ENCODE results near the gene OR2AJ1. TPM values are rescaled to one million over a fixed set of nuclear protein-coding genes. Genes with fewer than 3 reads are reported as not detected.
"Not testable (repeated sequence)": the region's sequence is repeated elsewhere in the genome, so short reads cannot be mapped to it uniquely, and the experiment has no call there.

OR2AJ1 gene
- total RNA-seq, 8 experiments from 2014 or later = 0.21 to 0.24 TPM; not detected in 6

DNA sequence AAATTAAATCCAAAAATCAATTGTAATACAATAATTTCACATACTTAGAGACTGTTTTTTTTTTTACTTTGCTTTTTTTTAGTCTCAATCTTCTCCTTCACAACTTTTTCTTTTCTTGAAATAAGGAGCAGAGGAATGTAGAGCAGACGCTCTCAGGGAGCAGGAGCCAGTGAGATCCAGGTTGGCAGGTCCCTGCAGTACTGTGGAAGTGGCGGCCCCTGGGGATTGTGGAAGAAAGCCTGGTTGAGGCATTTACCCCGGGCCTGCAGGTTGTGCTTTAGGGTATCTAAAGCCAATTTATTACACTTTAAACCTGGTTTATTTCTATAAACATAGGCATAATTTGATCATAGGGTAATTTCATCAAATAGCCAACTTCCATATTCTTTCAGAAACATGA, 748 bp upstream of the OR2AJ1 start:
- H3K27ac ChIP-seq = no peak overlapping the region
- in situ Hi-C loops (cut with MboI; ENCODE audit: low pct_unique_long_range_greater_than_20kb in 2 of 9, low sequenced_read_pairs in 9 of 9, unreplicated experiment in 9 of 9) = no loop called here
- H3K4me1 ChIP-seq (replicated peaks in 1 of 2) = no peaks in the 10 kb centered on the region
- WGBS, 10 experiments = 7 to 67% (median 47%) methylated on average over 1 to 3 of the region's 3 CpGs; no CpG with 5 or more reads in 1 of the 10 experiments
- no peak overlapping the region for H3K4me3 ChIP-seq
- no peak for ATAC-seq (replicated peaks in 6 of 8)

DNA sequence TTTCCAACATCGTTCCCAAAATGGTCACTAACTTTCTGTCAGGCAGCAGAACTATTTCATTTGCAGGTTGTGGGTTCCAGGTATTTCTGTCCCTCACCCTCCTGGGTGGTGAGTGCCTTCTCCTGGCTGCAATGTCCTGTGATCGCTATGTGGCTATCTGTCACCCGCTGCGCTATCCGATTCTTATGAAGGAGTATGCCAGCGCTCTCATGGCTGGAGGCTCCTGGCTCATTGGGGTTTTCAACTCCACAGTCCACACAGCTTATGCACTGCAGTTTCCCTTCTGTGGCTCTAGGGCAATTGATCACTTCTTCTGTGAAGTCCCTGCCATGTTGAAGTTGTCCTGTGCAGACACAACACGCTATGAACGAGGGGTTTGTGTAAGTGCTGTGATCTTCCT, 9.3 kb downstream of the OR2AJ1 start:
- in situ Hi-C loops (cut with MboI; ENCODE audit: low pct_unique_long_range_greater_than_20kb in 2 of 9, low sequenced_read_pairs in 9 of 9, unreplicated experiment in 9 of 9) = no loop called here
- no peak for ATAC-seq (replicated peaks in 6 of 8)
- H3K4me3 ChIP-seq = no peak overlapping the region
- 0 to 94% (median 83%) methylated on average over 1 to 8 of the region's 8 CpGs; no CpG with 5 or more reads in 1 of the 10 experiments for WGBS, 10 experiments
- no peak overlapping the region for H3K27ac ChIP-seq
- no peaks in the 10 kb centered on the region for H3K4me1 ChIP-seq (replicated peaks in 1 of 2)

GRCh38 chr1:247935781-247936180, 11.1 kb downstream of the OR2AJ1 start:
- Histone ChIP-seq H3K27ac (no peak overlapping the region), H3K4me3 (no peak overlapping the region), H3K4me1 (replicated peaks in 1 of 2) (no peaks in the 10 kb centered on the region)
- WGBS, 10 experiments = 50 to 95% (median 81%) methylated on average over 2 to 7 of the region's 9 CpGs; no CpG with 5 or more reads in 5 of the 10 experiments
- no peak for ATAC-seq (replicated peaks in 6 of 8)
- in situ Hi-C loops (cut with MboI; ENCODE audit: low pct_unique_long_range_greater_than_20kb in 2 of 9, low sequenced_read_pairs in 9 of 9, unreplicated experiment in 9 of 9) = no loop called here

DNA sequence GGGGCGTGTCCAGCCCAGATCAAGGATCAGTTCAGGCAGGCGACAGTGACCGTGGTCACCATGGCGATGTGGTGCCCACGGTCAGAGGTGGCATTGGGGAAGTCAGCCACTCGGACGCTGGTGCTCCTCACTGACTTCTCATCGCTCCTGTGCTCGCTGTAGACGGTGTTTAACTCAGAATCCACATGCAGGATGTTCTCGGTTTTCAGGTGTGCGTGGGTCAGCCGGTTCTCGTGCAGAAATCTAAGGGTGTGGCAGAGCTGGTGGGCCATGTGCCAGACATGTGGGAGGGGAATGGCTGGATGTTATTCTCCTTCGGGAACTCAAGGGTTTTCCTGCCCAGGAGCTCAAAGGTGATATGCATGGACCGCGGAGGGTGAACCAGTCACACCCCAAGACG, 11.7 kb downstream of the OR2AJ1 start:
- H3K27ac ChIP-seq = no peak overlapping the region
- in situ Hi-C loops (cut with MboI; ENCODE audit: low pct_unique_long_range_greater_than_20kb in 2 of 9, low sequenced_read_pairs in 9 of 9, unreplicated experiment in 9 of 9) = no loop called here
- WGBS, 10 experiments = 17 to 100% (median 85%) methylated on average over 1 to 16 of the region's 18 CpGs; no CpG with 5 or more reads in 3 of the 10 experiments
- H3K4me1 ChIP-seq (replicated peaks in 1 of 2) = no peaks in the 10 kb centered on the region
- H3K4me3 ChIP-seq = no peak overlapping the region
- ATAC-seq (replicated peaks in 6 of 8) = no peak

- in situ Hi-C loops (cut with MboI; ENCODE audit: low pct_unique_long_range_greater_than_20kb in 2 of 9, low sequenced_read_pairs in 9 of 9, unreplicated experiment in 9 of 9); H3K27ac ChIP-seq; H3K4me1 ChIP-seq (replicated peaks in 1 of 2): not testable (repeated sequence)
- WGBS, 10 experiments = 0 to 40% (median 9%) methylated on average over 1 to 31 of the region's 44 CpGs; no CpG with 5 or more reads in 3 of the 10 experiments
- ATAC-seq (replicated peaks in 6 of 8) = peak; percentile 26 to 99 (median 90)
- H3K4me3 ChIP-seq = peak overlapping the region; percentile 20 to 38 (median 32)
These were observed 12.5 kb downstream of the OR2AJ1 start for GRCh38 chr1:247936965-247937734.

DNA sequence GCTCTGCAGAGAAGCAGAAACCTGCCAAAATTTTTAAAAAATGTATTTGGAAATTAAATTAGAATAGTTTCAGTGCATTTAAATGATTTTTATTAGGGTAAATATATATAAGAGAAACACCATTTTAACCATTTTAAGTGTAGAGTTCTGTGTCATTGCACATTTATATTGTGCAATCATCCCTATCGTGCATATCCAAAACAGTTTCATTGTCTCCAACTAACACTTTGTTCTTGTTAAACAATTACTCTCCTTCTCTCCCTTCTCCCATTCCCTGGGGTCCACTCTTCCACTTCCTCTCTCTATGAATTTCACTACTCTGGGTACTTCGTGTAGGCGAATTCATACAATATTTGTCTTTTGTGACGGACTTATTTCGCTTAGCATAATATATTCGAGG, 17.9 kb downstream of the OR2AJ1 start:
- no peak overlapping the region for H3K4me3 ChIP-seq
- H3K4me1 ChIP-seq (replicated peaks in 1 of 2) = no peaks in the 10 kb centered on the region
- H3K27ac ChIP-seq = no peak overlapping the region
- ATAC-seq (replicated peaks in 6 of 8) = no peak
- in situ Hi-C loops (cut with MboI; ENCODE audit: low pct_unique_long_range_greater_than_20kb in 2 of 9, low sequenced_read_pairs in 9 of 9, unreplicated experiment in 9 of 9) = no loop called here
- WGBS, 10 experiments = 21 to 77% (median 57%) methylated on average over 3 to 6 of the region's 6 CpGs

GRCh38 chr1:247948558-247948957, 23.9 kb downstream of the OR2AJ1 start, which contains the start of gene OR2L8:
TSS of gene OR2L8 (plus strand) at chr1:247948858. CDS start at chr1:247948858, 0 bp downstream.
- Histone ChIP-seq H3K27ac (no peak within 1 kb of the TSS), H3K4me3 (no peak within 1 kb of the TSS), H3K4me1 (replicated peaks in 1 of 2) (no peaks in the 10 kb centered on the region)
- in situ Hi-C loops (cut with MboI; ENCODE audit: low pct_unique_long_range_greater_than_20kb in 2 of 9, low sequenced_read_pairs in 9 of 9, unreplicated experiment in 9 of 9) = no loop called here
- 6 to 92% (median 64%) methylated on average over 1 to 3 of the region's 3 CpGs for WGBS, 10 experiments
- ATAC-seq (replicated peaks in 6 of 8) = no peak

DNA sequence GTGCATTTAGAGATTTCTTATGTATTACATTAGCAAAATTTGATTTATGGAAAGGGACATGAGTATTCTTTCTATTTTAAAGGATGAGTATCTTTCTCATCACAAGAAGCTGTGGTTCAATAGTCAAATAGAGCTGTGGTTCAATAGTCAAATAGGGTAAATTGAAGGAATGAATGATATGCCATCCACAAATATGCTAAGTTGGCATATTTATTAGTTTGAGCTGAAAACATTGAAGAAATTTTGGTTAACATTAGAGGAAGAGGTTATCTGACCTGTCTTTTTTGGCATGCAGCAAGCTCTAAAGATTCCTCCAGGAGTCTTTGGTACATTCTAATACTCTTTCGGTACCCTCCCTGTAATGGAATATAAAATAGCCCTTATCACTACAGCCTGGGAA, 28.7 kb downstream of the OR2AJ1 start:
- Histone ChIP-seq H3K4me1 (replicated peaks in 1 of 2) (no peaks in the 10 kb centered on the region), H3K27ac (no peak overlapping the region), H3K4me3 (no peak overlapping the region)
- no peak for ATAC-seq (replicated peaks in 6 of 8)
- in situ Hi-C loops (cut with MboI; ENCODE audit: low pct_unique_long_range_greater_than_20kb in 2 of 9, low sequenced_read_pairs in 9 of 9, unreplicated experiment in 9 of 9) = no loop called here
- WGBS, 10 experiments = 20 to 100% (median 100%) methylated on average over 1 of the region's 1 CpG; no CpG with 5 or more reads in 1 of the 10 experiments

DNA sequence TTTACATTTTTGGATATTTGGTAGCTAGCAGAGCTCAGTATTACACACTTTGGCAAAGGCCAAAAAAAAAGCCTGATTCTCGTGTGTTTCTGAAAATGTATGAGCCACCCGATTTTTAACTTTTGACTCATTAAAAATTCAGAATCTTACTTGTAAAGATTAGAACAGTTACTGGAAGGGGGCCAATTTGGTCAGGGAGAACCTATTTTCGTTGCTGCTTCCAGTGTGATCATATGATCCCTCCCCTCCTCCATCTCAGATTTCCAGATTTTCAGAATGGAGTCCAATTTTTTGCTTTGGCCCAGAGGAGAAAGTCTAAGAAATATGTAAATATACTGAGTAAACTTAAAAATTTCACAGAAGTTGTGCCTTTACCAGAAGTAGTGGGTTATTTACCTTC, 37.1 kb downstream of the OR2AJ1 start:
- 0 to 40% (median 8%) methylated on average over 2 to 3 of the region's 3 CpGs for WGBS, 10 experiments
- H3K27ac ChIP-seq = no peak overlapping the region
- H3K4me3 ChIP-seq = no peak overlapping the region
- in situ Hi-C loops (cut with MboI; ENCODE audit: low pct_unique_long_range_greater_than_20kb in 2 of 9, low sequenced_read_pairs in 9 of 9, unreplicated experiment in 9 of 9) = no loop called here
- ATAC-seq (replicated peaks in 6 of 8) = no peak
- no peaks in the 10 kb centered on the region for H3K4me1 ChIP-seq (replicated peaks in 1 of 2)

DNA sequence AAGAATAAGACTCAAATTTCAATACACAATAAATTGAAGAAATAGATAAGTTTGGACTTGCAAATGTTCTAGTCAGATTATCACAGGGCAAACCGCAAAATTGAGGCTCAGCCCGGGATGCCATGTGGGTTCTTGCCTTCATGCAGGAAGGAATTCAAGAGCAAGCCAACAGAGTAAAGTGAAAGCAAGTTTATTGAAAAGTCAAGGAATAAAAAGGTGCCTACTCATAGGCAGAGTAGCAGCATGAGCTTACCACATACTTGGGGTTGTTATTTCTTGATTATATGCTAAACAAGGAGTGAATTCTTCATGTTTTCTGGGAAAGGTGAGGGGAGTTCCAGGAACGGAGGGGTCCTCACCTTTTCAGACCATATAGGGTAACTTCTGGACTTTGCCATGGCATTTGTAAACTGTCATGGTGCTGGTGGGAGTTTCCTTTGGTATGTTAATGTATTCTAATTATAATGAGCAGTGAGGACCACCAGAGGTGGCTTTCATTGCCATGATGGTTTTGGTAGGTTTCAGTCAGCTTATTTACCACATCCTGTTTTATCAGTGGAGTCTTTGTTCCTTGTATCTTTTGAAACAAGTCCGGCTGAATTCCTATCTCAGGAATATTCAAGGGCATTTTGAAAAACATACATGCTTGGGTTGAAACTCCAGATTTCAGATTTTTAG, 38.4 kb downstream of the OR2AJ1 start:
- no peak overlapping the region for H3K4me3 ChIP-seq
- in situ Hi-C loops (cut with MboI; ENCODE audit: low pct_unique_long_range_greater_than_20kb in 2 of 9, low sequenced_read_pairs in 9 of 9, unreplicated experiment in 9 of 9) = no loop called here
- whole genome bisulfite sequencing, 10 experiments = 6 to 71% (median 29%) methylated on average over 2 to 4 of the region's 4 CpGs; no CpG with 5 or more reads in 2 of the 10 experiments
- no peak overlapping the region for H3K27ac ChIP-seq
- no peak for ATAC-seq (replicated peaks in 6 of 8)
- no peaks in the 10 kb centered on the region for H3K4me1 ChIP-seq (replicated peaks in 1 of 2)

GRCh38 chr1:247964933-247965332, 40.2 kb downstream of the OR2AJ1 start, which contains the start of gene OR2AK2:
TSS of gene OR2AK2 (plus strand) at chr1:247965233. CDS start at chr1:247965377, 144 bp downstream.
- no peak for ATAC-seq (replicated peaks in 6 of 8)
- Histone ChIP-seq H3K27ac (no peak within 1 kb of the TSS), H3K4me1 (replicated peaks in 1 of 2) (no peaks in the 10 kb centered on the region), H3K4me3 (no peak within 1 kb of the TSS)
- in situ Hi-C loops (cut with MboI; ENCODE audit: low pct_unique_long_range_greater_than_20kb in 2 of 9, low sequenced_read_pairs in 9 of 9, unreplicated experiment in 9 of 9) = no loop called here
- 0 to 84% (median 50%) methylated on average over 1 to 2 of the region's 2 CpGs for WGBS, 10 experiments

GRCh38 chr1:247966532-247967204, 42.0 kb downstream of the OR2AJ1 start:
- ATAC-seq (replicated peaks in 6 of 8) = no peak
- WGBS, 10 experiments = 40 to 100% (median 57%) methylated on average over 1 to 5 of the region's 5 CpGs
- Histone ChIP-seq H3K4me1 (replicated peaks in 1 of 2) (no peaks in the 10 kb centered on the region), H3K27ac (no peak overlapping the region), H3K4me3 (no peak overlapping the region)
- in situ Hi-C loops (cut with MboI; ENCODE audit: low pct_unique_long_range_greater_than_20kb in 2 of 9, low sequenced_read_pairs in 9 of 9, unreplicated experiment in 9 of 9) = no loop called here

Data from motor neuron (in vitro differentiated cells).